C4-2B (cell line): ENCODE measurements around the gene GPC5.

Experiments used
- ZFX ChIP-seq: fragments of 450-650 bp; IDR thresholded peaks from 2 replicates; pipeline ENCODE4 v1.6.1; 2017
- TF ChIP-seq, protein P1 (sequence below): fragments of 450-650 bp; conservative IDR thresholded peaks from 2 replicates; pipeline ENCODE4 v1.5.1; 2017; ENCODE audit warnings: mild to moderate bottlenecking

DNA sequence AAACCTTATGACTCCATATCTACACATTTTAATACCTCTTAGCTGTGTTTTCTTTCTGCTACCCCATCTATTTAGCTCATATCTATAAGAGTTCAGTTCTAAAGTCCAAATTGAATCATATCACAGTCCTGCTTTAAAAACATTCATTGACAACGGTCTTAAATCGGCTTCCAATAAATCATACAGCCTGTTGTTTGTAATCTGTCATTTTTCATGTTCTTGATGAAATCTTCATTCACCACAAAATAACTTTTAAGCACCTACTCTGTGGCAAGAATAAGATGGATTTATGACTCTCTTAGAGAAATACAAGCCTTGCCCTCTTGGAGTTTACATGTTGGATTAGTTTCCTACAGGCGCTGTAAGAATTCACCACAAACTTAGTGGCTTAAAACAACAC is 1377.2 kb downstream of the GPC5 start:
- TF ChIP-seq, protein P1, sequence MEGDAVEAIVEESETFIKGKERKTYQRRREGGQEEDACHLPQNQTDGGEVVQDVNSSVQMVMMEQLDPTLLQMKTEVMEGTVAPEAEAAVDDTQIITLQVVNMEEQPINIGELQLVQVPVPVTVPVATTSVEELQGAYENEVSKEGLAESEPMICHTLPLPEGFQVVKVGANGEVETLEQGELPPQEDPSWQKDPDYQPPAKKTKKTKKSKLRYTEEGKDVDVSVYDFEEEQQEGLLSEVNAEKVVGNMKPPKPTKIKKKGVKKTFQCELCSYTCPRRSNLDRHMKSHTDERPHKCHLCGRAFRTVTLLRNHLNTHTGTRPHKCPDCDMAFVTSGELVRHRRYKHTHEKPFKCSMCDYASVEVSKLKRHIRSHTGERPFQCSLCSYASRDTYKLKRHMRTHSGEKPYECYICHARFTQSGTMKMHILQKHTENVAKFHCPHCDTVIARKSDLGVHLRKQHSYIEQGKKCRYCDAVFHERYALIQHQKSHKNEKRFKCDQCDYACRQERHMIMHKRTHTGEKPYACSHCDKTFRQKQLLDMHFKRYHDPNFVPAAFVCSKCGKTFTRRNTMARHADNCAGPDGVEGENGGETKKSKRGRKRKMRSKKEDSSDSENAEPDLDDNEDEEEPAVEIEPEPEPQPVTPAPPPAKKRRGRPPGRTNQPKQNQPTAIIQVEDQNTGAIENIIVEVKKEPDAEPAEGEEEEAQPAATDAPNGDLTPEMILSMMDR = no peak
- TF ChIP-seq ZFX = no peak
